Parathyroid adenoma (tissue), 2 donors: ENCODE results near the gene GP5.

ENCODE experiments used
- H2AFZ ChIP-seq: fragments of 300-600 bp; sonication (generic); one replicate; pipeline ENCODE4 v1.7.0; 2017; ENCODE audit warnings: antibody characterized with exemption, mild to moderate bottlenecking
- H3K27ac ChIP-seq: fragments of 300-600 bp; sonication (generic); one replicate; pipeline ENCODE4 v1.7.0; 2017
- H3K27me3 ChIP-seq: fragments of 300-600 bp; sonication (generic); one replicate; pipeline ENCODE4 v1.7.0; 2017; ENCODE audit warnings: low read length; ENCODE audit not compliant: control insufficient read depth, insufficient read depth
- H3K36me3 ChIP-seq: fragments of 300-600 bp; sonication (generic); one replicate; pipeline ENCODE4 v1.7.0; 2017; ENCODE audit warnings: low read length; ENCODE audit not compliant: control insufficient read depth, insufficient read depth
- H3K4me1 ChIP-seq: fragments of 300-600 bp; sonication (generic); one replicate; pipeline ENCODE4 v1.7.0; 2017; ENCODE audit warnings: control low read depth
- H3K4me2 ChIP-seq: fragments of 300-600 bp; sonication (generic); one replicate; pipeline ENCODE4 v1.7.0; 2017; ENCODE audit warnings: low read length
- H3K4me3 ChIP-seq: fragments of 300-600 bp; sonication (generic); one replicate; pipeline ENCODE4 v1.7.0; 2017; ENCODE audit warnings: low read depth, low read length
- H3K79me2 ChIP-seq: fragments of 300-600 bp; sonication (generic); one replicate; pipeline ENCODE4 v1.7.0; 2017; ENCODE audit warnings: control low read depth
- H3K9ac ChIP-seq: fragments of 300-600 bp; sonication (generic); one replicate; pipeline ENCODE4 v1.7.0; 2017; ENCODE audit warnings: mild to moderate bottlenecking
- H3K9me3 ChIP-seq: fragments of 300-600 bp; sonication (generic); one replicate; pipeline ENCODE4 v1.7.0; 2017; ENCODE audit warnings: low read length; ENCODE audit not compliant: control insufficient read depth
- TF ChIP-seq, protein P1 (sequence below): fragments of 300-600 bp; sonication (generic); IDR thresholded peaks from one replicate; pipeline ENCODE4 v1.7.0; 2017; ENCODE audit warnings: antibody characterized with exemption, mild to moderate bottlenecking
- donor health status: primary hyperparathyroidism.

Gene GP5

DNA sequence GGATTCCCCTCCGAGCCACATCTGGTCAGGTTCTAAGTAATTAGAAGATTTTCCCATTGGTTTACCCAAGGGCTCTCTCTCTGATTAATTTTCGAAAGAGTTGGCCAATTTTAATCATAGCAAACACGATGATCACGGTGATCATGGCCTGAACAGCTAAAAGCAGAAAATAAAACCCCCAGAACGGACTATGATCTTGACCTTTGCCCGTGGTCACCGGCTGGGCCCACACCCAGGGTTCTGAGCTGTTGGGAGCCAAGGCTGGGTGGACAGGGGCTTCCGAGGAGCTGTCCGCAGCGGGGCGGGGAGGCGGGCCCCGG lies 2.6 kb downstream of the GP5 start:
- no peaks in the 10 kb centered on the region for H3K27me3 ChIP-seq
- no peaks in the 10 kb centered on the region for H3K36me3 ChIP-seq
- H3K9ac ChIP-seq, result no peak overlapping the region
- no peaks in the 10 kb centered on the region for H3K79me2 ChIP-seq
- TF ChIP-seq, protein P1, sequence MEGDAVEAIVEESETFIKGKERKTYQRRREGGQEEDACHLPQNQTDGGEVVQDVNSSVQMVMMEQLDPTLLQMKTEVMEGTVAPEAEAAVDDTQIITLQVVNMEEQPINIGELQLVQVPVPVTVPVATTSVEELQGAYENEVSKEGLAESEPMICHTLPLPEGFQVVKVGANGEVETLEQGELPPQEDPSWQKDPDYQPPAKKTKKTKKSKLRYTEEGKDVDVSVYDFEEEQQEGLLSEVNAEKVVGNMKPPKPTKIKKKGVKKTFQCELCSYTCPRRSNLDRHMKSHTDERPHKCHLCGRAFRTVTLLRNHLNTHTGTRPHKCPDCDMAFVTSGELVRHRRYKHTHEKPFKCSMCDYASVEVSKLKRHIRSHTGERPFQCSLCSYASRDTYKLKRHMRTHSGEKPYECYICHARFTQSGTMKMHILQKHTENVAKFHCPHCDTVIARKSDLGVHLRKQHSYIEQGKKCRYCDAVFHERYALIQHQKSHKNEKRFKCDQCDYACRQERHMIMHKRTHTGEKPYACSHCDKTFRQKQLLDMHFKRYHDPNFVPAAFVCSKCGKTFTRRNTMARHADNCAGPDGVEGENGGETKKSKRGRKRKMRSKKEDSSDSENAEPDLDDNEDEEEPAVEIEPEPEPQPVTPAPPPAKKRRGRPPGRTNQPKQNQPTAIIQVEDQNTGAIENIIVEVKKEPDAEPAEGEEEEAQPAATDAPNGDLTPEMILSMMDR, result no peak
- H3K4me1 ChIP-seq, result no peaks in the 10 kb centered on the region
- H2AFZ ChIP-seq, result no peak overlapping the region
- no peak overlapping the region for H3K4me2 ChIP-seq
- H3K27ac ChIP-seq, result no peak overlapping the region
- no peaks in the 10 kb centered on the region for H3K9me3 ChIP-seq
- no peak overlapping the region for H3K4me3 ChIP-seq

DNA sequence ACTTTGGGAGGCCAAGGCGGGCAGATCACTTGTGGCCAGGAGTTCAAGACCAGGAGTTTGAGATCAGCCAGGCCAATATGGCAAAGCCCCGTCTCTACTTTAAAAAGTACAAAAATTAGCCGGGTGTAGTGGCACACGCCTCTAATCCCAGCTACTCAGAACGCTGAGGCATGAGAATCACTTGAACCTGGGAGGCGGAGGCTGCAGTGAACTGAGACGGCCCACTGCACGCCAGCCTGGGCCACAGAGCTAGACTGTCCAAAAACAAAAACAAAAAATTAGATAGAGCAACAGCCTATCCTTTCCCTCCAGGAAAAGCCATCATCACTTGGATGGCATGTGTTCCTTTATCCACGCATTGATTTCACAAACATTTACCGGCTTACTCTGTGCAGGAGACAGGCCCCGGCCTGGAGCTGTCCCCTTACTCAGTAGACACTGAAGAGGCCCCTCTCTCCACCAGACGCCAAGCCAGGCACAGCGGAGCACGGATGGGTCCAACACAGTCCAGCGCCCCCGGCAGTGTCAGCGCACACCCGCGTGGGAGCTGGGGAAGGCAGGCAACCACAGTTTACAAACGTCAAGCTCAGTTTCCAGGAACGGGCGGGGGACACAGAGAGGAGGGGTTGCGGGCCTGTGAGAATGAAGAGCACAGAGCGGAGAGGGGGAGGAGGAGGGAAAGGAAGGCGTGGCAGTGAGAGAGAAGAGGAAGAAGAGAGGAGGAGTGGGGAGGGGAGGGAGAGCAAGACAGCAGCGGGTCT lies 3.1 kb downstream of the GP5 start:
- Histone ChIP-seq H3K27me3 (no peaks in the 10 kb centered on the region), H3K9ac (no peak overlapping the region), H3K4me2 (no peak overlapping the region), H3K79me2 (no peaks in the 10 kb centered on the region), H2AFZ (no peak overlapping the region), H3K4me1 (no peaks in the 10 kb centered on the region), H3K4me3 (no peak overlapping the region), H3K9me3 (no peaks in the 10 kb centered on the region), H3K27ac (no peak overlapping the region), H3K36me3 (no peaks in the 10 kb centered on the region)
- TF ChIP-seq, protein P1, result no peak

DNA sequence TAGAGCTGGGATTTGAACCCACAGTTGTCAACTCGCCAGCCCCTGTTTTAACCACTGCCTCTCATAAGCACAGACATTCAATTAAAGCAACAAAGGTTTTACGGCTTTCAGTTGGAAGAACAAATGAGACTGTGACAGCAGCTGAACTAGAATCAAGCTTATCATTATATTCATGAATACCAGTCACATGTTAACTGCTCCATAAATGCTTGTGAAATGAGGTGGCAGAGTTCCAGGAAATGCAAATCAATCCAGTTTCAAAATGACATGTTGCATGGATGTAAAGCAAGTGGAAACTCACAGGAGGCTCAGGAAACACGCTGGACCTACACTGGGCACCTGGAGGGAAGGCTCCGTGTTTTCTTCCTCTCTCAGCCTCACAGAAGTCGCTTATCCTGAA lies 3.9 kb downstream of the GP5 start:
- H3K4me3 ChIP-seq, result no peak overlapping the region
- H3K27ac ChIP-seq, result no peak overlapping the region
- H3K9ac ChIP-seq, result no peak overlapping the region
- H3K36me3 ChIP-seq, result no peaks in the 10 kb centered on the region
- H3K79me2 ChIP-seq, result no peaks in the 10 kb centered on the region
- no peak overlapping the region for H3K4me2 ChIP-seq
- TF ChIP-seq, protein P1, result no peak
- H3K4me1 ChIP-seq, result no peaks in the 10 kb centered on the region
- no peaks in the 10 kb centered on the region for H3K27me3 ChIP-seq
- H2AFZ ChIP-seq, result no peak overlapping the region
- no peaks in the 10 kb centered on the region for H3K9me3 ChIP-seq

DNA sequence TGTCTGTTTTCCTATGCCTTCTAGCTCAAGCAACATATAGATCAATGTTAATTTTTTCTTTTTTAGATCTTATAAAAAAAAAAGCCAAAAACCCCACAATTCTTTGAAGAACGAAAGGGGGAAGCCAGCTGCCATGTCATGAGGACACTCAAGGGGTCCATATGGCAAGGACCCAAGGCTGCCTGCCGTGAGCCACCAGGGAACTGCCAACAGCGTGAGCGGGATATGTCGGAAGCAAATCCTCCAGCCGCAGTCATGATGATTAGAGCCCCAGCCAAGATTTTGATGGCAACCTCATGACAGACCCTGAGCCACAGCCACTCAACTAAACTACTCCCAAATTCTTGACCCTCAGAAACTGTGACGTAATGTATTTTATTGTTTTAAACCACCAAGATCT lies 6.5 kb downstream of the GP5 start:
- TF ChIP-seq, protein P1, result no peak
- H3K4me3 ChIP-seq, result no peak overlapping the region
- H3K27me3 ChIP-seq, result no peaks in the 10 kb centered on the region
- no peak overlapping the region for H3K27ac ChIP-seq
- no peak overlapping the region for H2AFZ ChIP-seq
- no peaks in the 10 kb centered on the region for H3K36me3 ChIP-seq
- H3K9me3 ChIP-seq, result no peaks in the 10 kb centered on the region
- no peaks in the 10 kb centered on the region for H3K4me1 ChIP-seq
- no peak overlapping the region for H3K4me2 ChIP-seq
- no peak overlapping the region for H3K9ac ChIP-seq
- no peaks in the 10 kb centered on the region for H3K79me2 ChIP-seq

DNA sequence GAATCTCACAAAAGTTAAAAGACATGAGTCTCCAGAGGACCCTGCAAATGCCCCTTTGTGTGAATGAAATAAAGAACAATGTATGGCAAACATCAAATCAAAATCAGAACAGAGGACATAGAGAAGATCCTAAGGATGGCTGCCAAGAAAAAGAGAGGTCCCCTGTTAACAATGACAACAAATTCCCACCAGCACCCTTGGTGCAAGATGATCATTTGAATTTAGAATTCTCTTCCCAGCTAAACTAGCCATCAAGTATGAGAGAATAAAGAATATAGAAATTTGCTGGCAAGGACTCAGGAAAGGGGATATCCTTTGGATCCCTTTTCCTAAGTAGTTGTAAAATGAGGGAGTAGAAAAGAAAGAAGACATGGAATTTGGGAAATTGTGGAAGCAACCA lies 8.2 kb downstream of the GP5 start:
- H3K9me3 ChIP-seq, result no peaks in the 10 kb centered on the region
- H3K4me2 ChIP-seq, result no peak overlapping the region
- no peak overlapping the region for H3K9ac ChIP-seq
- H3K4me3 ChIP-seq, result no peak overlapping the region
- H3K27me3 ChIP-seq, result no peaks in the 10 kb centered on the region
- no peaks in the 10 kb centered on the region for H3K4me1 ChIP-seq
- no peaks in the 10 kb centered on the region for H3K36me3 ChIP-seq
- no peak overlapping the region for H2AFZ ChIP-seq
- H3K27ac ChIP-seq, result no peak overlapping the region
- TF ChIP-seq, protein P1, result no peak
- no peaks in the 10 kb centered on the region for H3K79me2 ChIP-seq
